Glutamatergic neuron (in vitro differentiated cells): ENCODE data around the gene TANGO2. TPM values are rescaled to one million over a fixed set of nuclear protein-coding genes. Genes with fewer than 3 reads are reported as not detected.

ENCODE experiments used
- DNase-seq: peaks from one replicate; pipeline ENCODE4 v3.0.0; 2022
- H3K27ac Mint-ChIP-seq: one replicate; pipeline ENCODE4 v1.8.0; 2020; ENCODE audit warnings: mild to moderate bottlenecking, mixed read lengths, inconsistent platforms; ENCODE audit not compliant: unreplicated experiment
- H3K27me3 Mint-ChIP-seq: one replicate; pipeline ENCODE4 v1.8.0; 2020; ENCODE audit warnings: mild to moderate bottlenecking, moderate library complexity, mixed read lengths, inconsistent platforms; ENCODE audit not compliant: unreplicated experiment
- H3K36me3 Mint-ChIP-seq: one replicate; pipeline ENCODE4 v1.8.0; 2020; ENCODE audit warnings: mild to moderate bottlenecking, mixed read lengths, inconsistent platforms; ENCODE audit not compliant: unreplicated experiment
- H3K4me1 Mint-ChIP-seq: one replicate; pipeline ENCODE4 v1.8.0; 2020; ENCODE audit warnings: mild to moderate bottlenecking, low read depth, mixed read lengths, inconsistent platforms; ENCODE audit not compliant: unreplicated experiment
- H3K4me3 Mint-ChIP-seq: one replicate; pipeline ENCODE4 v1.8.0; 2020; ENCODE audit warnings: mild to moderate bottlenecking, mixed read lengths, inconsistent platforms; ENCODE audit not compliant: unreplicated experiment
- H3K9me3 Mint-ChIP-seq: one replicate; pipeline ENCODE4 v1.8.0; 2020; ENCODE audit warnings: mild to moderate bottlenecking, moderate library complexity, mixed read lengths, inconsistent platforms; ENCODE audit not compliant: unreplicated experiment
- total RNA-seq: library from RNA; stranded (reverse); fragmentation: NEBNext Ultra II Directional; extraction: Animal tissue kit (Norgen Biotek cat#: 25700); gene quantifications from one replicate; pipeline ENCODE4 v1.2.1, GENCODE V29; 2021; ENCODE audit not compliant: unreplicated experiment
- TF ChIP-seq, protein P1 (sequence below): fragments of 200-600 bp; sonication (generic); IDR thresholded peaks from one replicate; pipeline ENCODE4 v1.5.0; 2021; ENCODE audit not compliant: partially characterized antibody, unreplicated experiment

Gene TANGO2
- total RNA-seq, 1 donor from 2014 or later: 31.8 TPM

- Mint-ChIP-seq H3K4me3 (no peak overlapping the region), H3K9me3 (peaks cover 7% of the 10 kb centered on the region), H3K4me1 (peaks cover 4% of the 10 kb centered on the region), H3K27ac (no peak overlapping the region), H3K36me3 (no peaks in the 10 kb centered on the region), H3K27me3 (peaks cover 5% of the 10 kb centered on the region)
- TF ChIP-seq, protein P1, sequence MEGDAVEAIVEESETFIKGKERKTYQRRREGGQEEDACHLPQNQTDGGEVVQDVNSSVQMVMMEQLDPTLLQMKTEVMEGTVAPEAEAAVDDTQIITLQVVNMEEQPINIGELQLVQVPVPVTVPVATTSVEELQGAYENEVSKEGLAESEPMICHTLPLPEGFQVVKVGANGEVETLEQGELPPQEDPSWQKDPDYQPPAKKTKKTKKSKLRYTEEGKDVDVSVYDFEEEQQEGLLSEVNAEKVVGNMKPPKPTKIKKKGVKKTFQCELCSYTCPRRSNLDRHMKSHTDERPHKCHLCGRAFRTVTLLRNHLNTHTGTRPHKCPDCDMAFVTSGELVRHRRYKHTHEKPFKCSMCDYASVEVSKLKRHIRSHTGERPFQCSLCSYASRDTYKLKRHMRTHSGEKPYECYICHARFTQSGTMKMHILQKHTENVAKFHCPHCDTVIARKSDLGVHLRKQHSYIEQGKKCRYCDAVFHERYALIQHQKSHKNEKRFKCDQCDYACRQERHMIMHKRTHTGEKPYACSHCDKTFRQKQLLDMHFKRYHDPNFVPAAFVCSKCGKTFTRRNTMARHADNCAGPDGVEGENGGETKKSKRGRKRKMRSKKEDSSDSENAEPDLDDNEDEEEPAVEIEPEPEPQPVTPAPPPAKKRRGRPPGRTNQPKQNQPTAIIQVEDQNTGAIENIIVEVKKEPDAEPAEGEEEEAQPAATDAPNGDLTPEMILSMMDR: no peak
- no peak for DNase-seq
These were observed 40.1 kb upstream of the TANGO2 start for GRCh38 chr22:19980766-19981165.

- TF ChIP-seq, protein P1: no peak
- H3K4me1 Mint-ChIP-seq: peaks cover 2% of the 10 kb centered on the region
- no peak overlapping the region for H3K27ac Mint-ChIP-seq
- peaks cover 5% of the 10 kb centered on the region for H3K27me3 Mint-ChIP-seq
- no peak overlapping the region for H3K4me3 Mint-ChIP-seq
- peaks cover 7% of the 10 kb centered on the region for H3K9me3 Mint-ChIP-seq
- no peaks in the 10 kb centered on the region for H3K36me3 Mint-ChIP-seq
- no peak for DNase-seq
These were observed 39.5 kb upstream of the TANGO2 start for GRCh38 chr22:19981171-19981960.

DNA sequence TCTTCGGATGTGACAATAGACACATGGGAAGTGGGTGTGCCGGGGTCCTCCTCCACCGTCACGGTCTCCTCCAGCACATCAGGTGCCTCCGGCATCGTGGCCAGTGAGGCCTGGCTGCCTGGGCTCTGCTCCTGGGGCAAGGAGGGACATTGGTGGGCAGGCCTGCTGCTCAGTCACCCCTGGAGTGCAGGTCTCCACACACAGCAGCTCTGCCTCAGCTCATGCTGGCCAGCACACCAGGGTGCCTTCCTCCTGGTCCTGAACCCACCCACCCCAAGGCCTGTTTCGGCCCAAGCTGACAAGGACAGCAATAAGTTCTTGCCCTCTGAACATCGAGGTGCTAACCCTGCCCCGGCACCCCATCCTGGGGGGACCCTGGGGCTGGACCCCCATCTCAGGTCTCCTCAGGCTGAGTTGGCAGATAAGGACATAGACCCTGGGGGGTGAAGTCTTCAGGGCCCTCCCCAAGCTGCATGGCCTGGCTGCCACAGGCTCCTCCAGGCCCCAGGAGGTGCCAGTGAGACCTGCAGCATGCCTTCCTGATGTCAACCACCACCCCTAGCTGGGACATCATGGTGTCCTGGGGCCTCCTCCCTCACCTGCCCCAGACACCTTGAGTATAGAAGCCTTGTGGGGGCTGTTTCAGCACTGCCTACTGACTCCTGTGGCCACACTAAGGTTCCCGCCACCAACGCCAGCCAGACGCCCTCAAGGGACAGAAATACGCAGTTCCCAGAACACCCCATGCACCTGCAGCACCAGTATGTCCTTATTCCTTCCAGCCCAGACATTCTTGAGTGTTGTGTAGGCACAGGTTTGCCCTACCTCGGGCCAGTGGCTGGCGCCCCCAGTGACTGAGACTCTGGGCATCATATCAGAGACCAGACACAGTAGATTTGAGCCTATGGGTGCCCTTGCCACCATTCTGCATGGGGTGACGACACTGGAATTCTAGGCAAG is 38.7 kb upstream of the TANGO2 start:
- H3K4me3 Mint-ChIP-seq: no peak overlapping the region

DNA sequence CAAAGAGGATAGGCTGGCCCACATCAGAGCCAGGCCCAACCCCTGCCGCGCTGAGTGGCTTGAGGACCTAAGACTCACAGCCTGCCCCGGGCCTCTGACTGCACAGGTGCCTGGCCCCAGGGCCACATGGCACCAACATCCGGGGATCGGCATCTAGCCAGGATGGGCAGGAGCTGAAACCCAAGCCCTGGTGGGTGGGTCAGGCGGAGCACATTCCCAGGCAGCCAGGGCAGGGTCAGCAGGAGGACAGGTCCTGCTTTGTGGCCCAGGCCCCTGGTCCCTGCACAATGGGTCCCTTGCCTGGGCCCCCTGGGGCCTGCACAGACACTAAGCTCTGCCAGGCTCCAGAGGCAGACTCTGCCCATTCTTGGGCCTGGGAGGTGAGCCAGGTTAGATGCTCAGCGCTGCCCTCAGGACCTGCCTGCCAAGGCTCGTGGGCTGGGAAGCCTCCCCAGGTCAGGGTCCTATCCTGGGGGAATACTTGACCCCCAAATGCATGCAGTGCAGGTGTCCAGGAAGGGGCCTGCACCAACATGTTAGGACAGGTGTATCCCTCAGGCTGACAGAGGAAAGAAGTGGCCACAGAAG is 37.8 kb upstream of the TANGO2 start:
- Mint-ChIP-seq H3K27ac (no peak overlapping the region), H3K4me1 (peaks cover 2% of the 10 kb centered on the region), H3K27me3 (peaks cover 5% of the 10 kb centered on the region), H3K36me3 (no peaks in the 10 kb centered on the region), H3K9me3 (peaks cover 4% of the 10 kb centered on the region), H3K4me3 (no peak overlapping the region)
- TF ChIP-seq, protein P1: no peak
- DNase-seq: no peak

More for the DNA sequence above, 38.7 kb upstream of the TANGO2 start:
- no peak overlapping the region for H3K27ac Mint-ChIP-seq
- no peaks in the 10 kb centered on the region for H3K36me3 Mint-ChIP-seq
- peaks cover 2% of the 10 kb centered on the region for H3K4me1 Mint-ChIP-seq
- DNase-seq: no peak
- H3K9me3 Mint-ChIP-seq: peaks cover 4% of the 10 kb centered on the region
- H3K27me3 Mint-ChIP-seq: peaks cover 5% of the 10 kb centered on the region
- TF ChIP-seq, protein P1: no peak
